Measurements from ENCODE around the gene CD47.

CD47 gene

GRCh38 chr3:108001457-108001856 is 89.4 kb downstream of the CD47 start:
- H3K4me3 ChIP-seq (ENCODE audit: low read length), result no peak overlapping the region
- TF ChIP-seq, protein P1, sequence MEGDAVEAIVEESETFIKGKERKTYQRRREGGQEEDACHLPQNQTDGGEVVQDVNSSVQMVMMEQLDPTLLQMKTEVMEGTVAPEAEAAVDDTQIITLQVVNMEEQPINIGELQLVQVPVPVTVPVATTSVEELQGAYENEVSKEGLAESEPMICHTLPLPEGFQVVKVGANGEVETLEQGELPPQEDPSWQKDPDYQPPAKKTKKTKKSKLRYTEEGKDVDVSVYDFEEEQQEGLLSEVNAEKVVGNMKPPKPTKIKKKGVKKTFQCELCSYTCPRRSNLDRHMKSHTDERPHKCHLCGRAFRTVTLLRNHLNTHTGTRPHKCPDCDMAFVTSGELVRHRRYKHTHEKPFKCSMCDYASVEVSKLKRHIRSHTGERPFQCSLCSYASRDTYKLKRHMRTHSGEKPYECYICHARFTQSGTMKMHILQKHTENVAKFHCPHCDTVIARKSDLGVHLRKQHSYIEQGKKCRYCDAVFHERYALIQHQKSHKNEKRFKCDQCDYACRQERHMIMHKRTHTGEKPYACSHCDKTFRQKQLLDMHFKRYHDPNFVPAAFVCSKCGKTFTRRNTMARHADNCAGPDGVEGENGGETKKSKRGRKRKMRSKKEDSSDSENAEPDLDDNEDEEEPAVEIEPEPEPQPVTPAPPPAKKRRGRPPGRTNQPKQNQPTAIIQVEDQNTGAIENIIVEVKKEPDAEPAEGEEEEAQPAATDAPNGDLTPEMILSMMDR (IDR thresholded peaks at IDR 0.05; ENCODE audit: insufficient read depth, low read depth, low read length, missing control alignments), result no peak
- DNase-seq (ENCODE audit: low read depth), result peak; percentile 96

DNA sequence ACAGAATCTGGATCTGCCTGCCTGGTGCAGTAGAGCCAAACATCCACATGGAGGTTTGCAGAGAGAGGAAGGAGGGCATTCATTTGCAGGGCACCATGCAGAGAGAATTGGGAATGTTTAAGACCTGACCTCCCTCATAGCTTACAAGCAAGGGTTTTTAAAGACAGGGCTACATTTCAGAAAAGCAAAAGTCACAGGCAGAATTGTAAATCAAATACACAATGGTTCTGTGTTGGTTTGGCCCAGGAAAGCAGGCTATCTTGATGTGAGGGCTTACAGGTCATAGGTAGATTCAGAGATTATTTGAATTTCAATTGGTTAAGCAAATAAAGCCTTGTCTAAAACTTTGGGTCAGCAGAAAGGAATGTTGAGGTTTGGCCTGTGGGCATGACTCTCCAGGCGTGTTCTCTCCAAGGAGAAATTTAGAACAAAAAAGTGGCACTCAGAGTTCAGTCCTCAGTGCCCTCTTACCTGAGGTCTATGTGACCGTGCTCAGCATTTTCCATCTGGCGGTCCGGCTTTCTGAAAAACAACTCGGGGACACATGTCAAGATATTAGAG is 91.5 kb downstream of the CD47 start:
- H3K4me3 ChIP-seq (ENCODE audit: low read length), result no peak overlapping the region
- DNase-seq (ENCODE audit: low read depth), result peak; percentile 81
- TF ChIP-seq, protein P1 (IDR thresholded peaks at IDR 0.05; ENCODE audit: insufficient read depth, low read depth, low read length, missing control alignments), result no peak

GRCh38 chr3:107997671-107998070 is 93.2 kb downstream of the CD47 start:
- H3K4me3 ChIP-seq (ENCODE audit: low read length), result no peak overlapping the region
- TF ChIP-seq, protein P1 (IDR thresholded peaks at IDR 0.05; ENCODE audit: insufficient read depth, low read depth, low read length, missing control alignments), result no peak
- DNase-seq (ENCODE audit: low read depth), result no peak

DNA sequence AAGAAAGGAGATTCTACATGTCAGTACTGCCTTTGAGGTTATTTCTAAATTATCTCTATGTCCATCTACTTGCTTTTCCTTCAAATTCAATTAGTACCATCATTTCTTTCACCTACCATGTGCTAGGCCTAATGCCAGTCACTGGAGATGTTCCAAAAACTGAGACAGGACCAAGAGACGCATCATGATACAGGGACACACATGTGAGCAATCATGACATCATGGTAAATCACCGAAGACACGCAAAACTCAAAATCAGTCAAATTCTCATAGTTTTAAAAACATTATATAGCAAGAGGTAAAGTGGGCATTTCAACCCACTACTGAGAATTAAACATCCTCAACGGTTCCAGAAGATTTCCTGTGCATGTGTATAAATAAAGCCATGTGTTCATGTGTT is 95.0 kb downstream of the CD47 start:
- DNase-seq (ENCODE audit: low read depth), result no peak
- TF ChIP-seq, protein P1 (IDR thresholded peaks at IDR 0.05; ENCODE audit: insufficient read depth, low read depth, low read length, missing control alignments), result no peak
- H3K4me3 ChIP-seq (ENCODE audit: low read length), result no peak overlapping the region

DNA sequence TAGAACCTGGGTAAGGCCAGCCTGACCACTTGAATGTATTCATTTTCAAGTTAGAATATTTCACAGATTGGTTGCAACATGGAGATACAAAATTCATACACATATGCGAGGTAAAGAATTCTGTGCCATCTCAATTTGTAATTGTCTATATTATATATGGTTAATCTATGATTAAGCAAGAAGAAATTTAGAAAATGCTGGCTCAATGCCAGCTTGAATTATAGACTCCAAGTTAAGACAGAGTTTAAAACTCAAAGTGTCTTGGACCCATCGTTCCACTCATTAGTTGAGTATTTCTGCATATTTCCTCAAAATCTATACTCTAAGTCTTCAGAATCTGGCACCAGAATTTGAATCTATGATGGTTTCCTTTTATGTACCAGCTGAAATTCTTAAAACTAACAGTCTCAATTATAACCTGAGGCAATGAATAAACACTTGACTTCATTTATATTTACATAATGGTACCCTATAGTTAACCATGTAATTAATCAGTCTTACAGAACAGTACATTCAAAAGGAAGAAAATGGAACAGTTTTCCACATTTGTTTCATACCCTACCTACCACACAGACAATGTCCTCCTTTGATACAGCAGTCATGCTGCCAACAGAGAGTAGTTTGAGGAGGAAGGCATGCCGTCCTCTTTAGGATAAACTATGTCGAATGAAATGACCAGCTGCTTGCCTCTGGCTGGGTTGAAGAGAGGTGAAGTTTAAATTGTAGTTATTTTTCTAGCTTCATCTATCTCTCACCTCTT is 95.7 kb downstream of the CD47 start:
- TF ChIP-seq, protein P1 (IDR thresholded peaks at IDR 0.05; ENCODE audit: insufficient read depth, low read depth, low read length, missing control alignments), result no peak
- no peak overlapping the region for H3K4me3 ChIP-seq (ENCODE audit: low read length)
- peak; percentile 47 for DNase-seq (ENCODE audit: low read depth)

DNA sequence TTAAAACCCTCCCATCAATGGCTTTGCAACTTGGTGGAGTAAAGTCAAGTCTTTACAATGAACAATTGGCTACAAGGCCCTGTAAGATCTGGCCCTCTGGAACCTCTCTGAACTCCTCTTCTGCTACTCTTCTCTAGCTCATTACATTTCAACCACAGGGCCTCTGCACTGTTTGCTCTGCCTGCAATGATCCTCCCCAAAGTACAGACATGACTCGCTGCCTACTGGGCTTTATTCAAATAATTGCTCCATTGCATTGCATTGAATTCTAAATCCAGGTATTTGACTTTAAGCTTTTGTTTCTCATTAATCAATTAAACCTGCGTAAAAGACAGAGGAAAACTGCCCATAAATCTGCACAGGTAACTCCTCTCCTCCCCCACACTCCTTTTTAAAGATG is 96.7 kb downstream of the CD47 start:
- TF ChIP-seq, protein P1 (IDR thresholded peaks at IDR 0.05; ENCODE audit: insufficient read depth, low read depth, low read length, missing control alignments), result no peak
- peak; percentile 50 for DNase-seq (ENCODE audit: low read depth)
- no peak overlapping the region for H3K4me3 ChIP-seq (ENCODE audit: low read length)

GRCh38 chr3:107993771-107994170 is 97.1 kb downstream of the CD47 start:
- DNase-seq (ENCODE audit: low read depth), result no peak
- TF ChIP-seq, protein P1 (IDR thresholded peaks at IDR 0.05; ENCODE audit: insufficient read depth, low read depth, low read length, missing control alignments), result no peak
- H3K4me3 ChIP-seq (ENCODE audit: low read length), result no peak overlapping the region

Data from epithelial cell of esophagus (primary cell).